ENCODE data around the gene PFDN6.
"Not testable (repeated sequence)": the region's sequence is repeated elsewhere in the genome, so short reads cannot be mapped to it uniquely, and the experiment has no call there.

PFDN6 gene

GRCh38 chr6:33254591-33254990 is 34.8 kb upstream of the PFDN6 start:
- TF ChIP-seq CTBP1 (IDR thresholded peaks at IDR 0.05; ENCODE audit: borderline replicate concordance) (no peak), HDGF (IDR thresholded peaks at IDR 0.05; ENCODE audit: borderline replicate concordance) (no peak), ZNF384 (IDR thresholded peaks at IDR 0.05) (no peak), ELF4 (IDR thresholded peaks at IDR 0.05) (no peak)
- ChIA-PET POLR2A (interaction anchor here (1.6 kb wide), 1 partner anchor 17 kb away, joined by 8 read pairs; the partner anchor contains the start of genes RPS18 and VPS52), CTCF (interaction anchor here (1.2 kb wide), 1 partner anchor 49 kb away, joined by 3 read pairs; no protein-coding TSS in a partner anchor)
- no peak for DNase-seq (ENCODE audit: extremely low spot score)

DNA sequence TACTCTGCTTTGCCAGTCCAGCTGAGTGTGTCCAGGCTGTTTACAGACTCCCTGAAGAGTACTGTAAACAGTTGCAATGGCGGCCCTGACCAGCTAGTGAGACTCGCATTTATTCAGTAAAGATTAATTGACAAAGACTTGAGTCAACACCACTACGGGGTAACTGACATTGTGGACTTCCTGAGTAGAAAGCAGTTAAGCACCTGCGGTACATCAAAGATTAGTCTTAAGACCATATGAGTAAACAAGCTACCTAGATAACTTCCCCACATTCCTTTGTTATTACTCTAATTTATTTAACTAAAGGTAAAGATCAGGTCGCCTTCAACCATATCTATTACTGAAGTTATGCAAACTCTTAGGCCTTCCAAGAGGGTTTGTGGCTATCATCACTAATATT is 30.4 kb upstream of the PFDN6 start:
- POLR2A ChIA-PET, result interaction anchor here (2.0 kb wide), 1 partner anchor 12 kb away, joined by 7 read pairs; the partner anchor contains the start of genes RPS18 and VPS52
- TF ChIP-seq HDGF (IDR thresholded peaks at IDR 0.05; ENCODE audit: borderline replicate concordance) (no peak), L3MBTL2 (conservative IDR thresholded peaks at IDR 0.05) (no peak), ZNF384 (IDR thresholded peaks at IDR 0.05) (no peak), CTBP1 (IDR thresholded peaks at IDR 0.05; ENCODE audit: borderline replicate concordance) (no peak), LEF1 (IDR thresholded peaks at IDR 0.05; ENCODE audit: borderline replicate concordance) (no peak), NFRKB (IDR thresholded peaks at IDR 0.05) (no peak), SUZ12 (IDR thresholded peaks at IDR 0.05) (no peak)
- no peak for DNase-seq (ENCODE audit: extremely low spot score)
- CTCF ChIA-PET, result no interaction called here

DNA sequence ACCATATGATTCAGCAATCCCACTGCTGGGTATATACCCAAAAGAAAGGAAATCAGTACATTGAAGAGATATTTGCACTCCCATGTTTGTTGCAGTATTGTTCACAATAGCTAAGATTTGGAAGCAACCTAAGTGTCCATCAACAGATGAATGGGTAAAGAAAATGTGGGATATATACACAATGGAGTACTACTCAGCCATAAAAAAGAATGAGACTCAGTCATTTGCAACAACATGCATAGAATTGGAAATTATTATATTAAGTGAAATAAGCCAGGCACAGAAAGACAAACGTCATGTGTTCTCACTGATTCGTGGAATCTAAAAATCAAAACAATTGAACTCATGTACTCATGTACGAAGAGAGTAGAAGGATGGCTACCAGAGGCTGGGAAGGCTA is 26.9 kb upstream of the PFDN6 start:
- POLR2A ChIA-PET, result interaction anchor here (1.1 to 4.9 kb wide), 4 partner anchors 9 to 18 kb away, joined by 3 to 32 read pairs (median 4); partner anchors contain the start of genes B3GALT4, RPS18 and VPS52
- DNase-seq (ENCODE audit: extremely low spot score); CTCF ChIA-PET: not testable (repeated sequence)

DNA sequence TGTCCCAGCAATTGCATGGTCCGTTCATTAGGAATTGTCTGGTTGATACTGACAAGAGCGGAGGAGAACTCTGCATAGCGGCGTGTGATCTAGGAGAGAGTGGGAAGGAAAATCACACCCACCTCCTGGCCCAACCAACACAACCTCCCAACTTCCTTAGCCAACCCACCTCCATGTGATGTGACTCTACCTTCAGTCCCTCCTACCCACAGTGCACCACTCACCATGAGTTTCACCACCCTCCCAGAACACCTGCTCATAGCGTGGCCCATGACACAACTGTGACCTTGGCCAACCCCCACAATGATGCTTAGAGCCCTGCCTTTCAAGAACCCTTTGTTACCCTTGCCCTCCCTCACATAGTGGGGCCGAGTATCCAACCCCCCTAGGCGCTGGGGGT is 25.4 kb upstream of the PFDN6 start:
- POLR2A ChIA-PET, result interaction anchor here (1.8 to 4.9 kb wide), 2 partner anchors 8 to 14 kb away, joined by 6 to 32 read pairs; partner anchors contain the start of genes RPS18 and VPS52
- TF ChIP-seq ARNT (IDR thresholded peaks at IDR 0.05) (no peak), ELF4 (IDR thresholded peaks at IDR 0.05) (no peak), HDGF (IDR thresholded peaks at IDR 0.05; ENCODE audit: borderline replicate concordance) (no peak), BHLHE40 (IDR thresholded peaks at IDR 0.05; ENCODE audit: borderline replicate concordance) (no peak), LEF1 (IDR thresholded peaks at IDR 0.05; ENCODE audit: borderline replicate concordance) (no peak), ZNF384 (IDR thresholded peaks at IDR 0.05) (no peak), TARDBP (IDR thresholded peaks at IDR 0.05) (no peak), CTBP1 (IDR thresholded peaks at IDR 0.05; ENCODE audit: borderline replicate concordance) (no peak), FOXK2 (IDR thresholded peaks at IDR 0.05) (no peak), FOXM1 (IDR thresholded peaks at IDR 0.05; ENCODE audit: borderline replicate concordance) (no peak), L3MBTL2 (conservative IDR thresholded peaks at IDR 0.05) (no peak), SUZ12 (IDR thresholded peaks at IDR 0.05) (no peak), NFRKB (IDR thresholded peaks at IDR 0.05) (no peak), PKNOX1 (IDR thresholded peaks at IDR 0.05) (no peak), SP1 (IDR thresholded peaks at IDR 0.05) (no peak), FOXA1 (IDR thresholded peaks at IDR 0.05) (no peak)

DNA sequence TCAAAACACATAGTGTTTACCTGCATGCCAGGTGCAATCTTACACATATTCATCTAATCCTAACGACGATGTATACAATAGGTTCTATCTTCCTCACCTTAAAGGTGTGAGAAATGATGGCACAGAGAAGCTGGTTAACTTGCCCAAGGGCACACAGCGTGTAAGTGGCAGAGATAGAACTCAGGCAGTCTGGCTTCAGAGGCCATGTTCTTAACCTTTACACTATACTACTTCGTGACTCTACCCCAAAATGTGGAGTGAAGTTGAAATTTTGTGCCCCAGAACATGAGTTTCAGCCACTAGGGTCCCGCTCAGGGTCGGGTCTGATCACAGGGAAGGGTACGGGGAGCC is 18.3 kb upstream of the PFDN6 start:
- CTCF ChIA-PET, result interaction anchor here (0.7 to 1.2 kb wide), 3 partner anchors 28 to 155 kb away, joined by 3 to 5 read pairs (median 4); no protein-coding TSS in a partner anchor
- no peak for DNase-seq (ENCODE audit: extremely low spot score)
- TF ChIP-seq SP1 (IDR thresholded peaks at IDR 0.05) (no peak), FOXK2 (IDR thresholded peaks at IDR 0.05) (no peak)
- POLR2A ChIA-PET, result interaction anchor here (0.9 to 5.5 kb wide), 28 partner anchors 9 to 300 kb away, joined by 3 to 54 read pairs (median 5); partner anchors contain the start of genes CUTA, HSD17B8, PFDN6 and RGL2

More for the DNA sequence above, 25.4 kb upstream of the PFDN6 start:
- DNase-seq (ENCODE audit: extremely low spot score), result no peak
- CTCF ChIA-PET, result no interaction called here

- ChIA-PET POLR2A (interaction anchor here (0.5 to 5.5 kb wide), 41 partner anchors 9 to 340 kb away, joined by 3 to 54 read pairs (median 4); partner anchors contain the start of genes CUTA, HSD17B8, PFDN6 and RGL2), CTCF (interaction anchor here (0.6 to 1.2 kb wide), 5 partner anchors 24 to 155 kb away, joined by 3 to 8 read pairs (median 4); no protein-coding TSS in a partner anchor)
- peak; percentile 93 for TF ChIP-seq PKNOX1 (IDR thresholded peaks at IDR 0.05)
- peak; percentile 95 for TF ChIP-seq FOXK2 (IDR thresholded peaks at IDR 0.05)
- TF ChIP-seq SUZ12 (IDR thresholded peaks at IDR 0.05), result no peak
- peak; percentile 97 for TF ChIP-seq ELF4 (IDR thresholded peaks at IDR 0.05)
- TF ChIP-seq LEF1 (IDR thresholded peaks at IDR 0.05; ENCODE audit: borderline replicate concordance), result peak; percentile 57; the same call in 1 of the 2 replicates
- peak; percentile 96 for TF ChIP-seq NFRKB (IDR thresholded peaks at IDR 0.05)
- TF ChIP-seq L3MBTL2 (conservative IDR thresholded peaks at IDR 0.05), result 0 out of 2 replicates have a peak, but pooled peaks have one; percentile 52
- peak; percentile 85 for TF ChIP-seq CTBP1 (IDR thresholded peaks at IDR 0.05; ENCODE audit: borderline replicate concordance)
- no peak for TF ChIP-seq BHLHE40 (IDR thresholded peaks at IDR 0.05; ENCODE audit: borderline replicate concordance)
- no peak for TF ChIP-seq HDGF (IDR thresholded peaks at IDR 0.05; ENCODE audit: borderline replicate concordance)
- TF ChIP-seq SP1 (IDR thresholded peaks at IDR 0.05), result no peak
- DNase-seq (ENCODE audit: extremely low spot score), result peak; percentile 89
Measured at GRCh38 chr6:33271468-33272274, 17.7 kb upstream of the PFDN6 start, which contains the start of the genes RPS18 and VPS52. RPS18 (plus strand) TSS chr6:33272075; CDS start chr6:33272120, 45 bp downstream. VPS52 (minus strand) TSS chr6:33271876; CDS start chr6:33271675, 201 bp downstream.
